ENCODE results near the gene IKBKE.

The IKBKE gene

GRCh38 chr1:206514813-206515387, 44.6 kb downstream of the IKBKE start:
- POLR2A ChIA-PET = no interaction called here
- H3K4me1 ChIP-seq (ENCODE audit: control insufficient read depth, insufficient read depth, low read length) = peaks cover 3% of the 10 kb centered on the region; the same call in 1 of the 2 replicates

GRCh38 chr1:206516728-206516990, 46.4 kb downstream of the IKBKE start:
- ChIA-PET POLR2A (no interaction called here), CTCF (interaction anchor here (1.6 kb wide), 1 partner anchor 11 kb away, joined by 3 read pairs; no protein-coding TSS in a partner anchor)
- TF ChIP-seq ZNF211 (tag by site-specific recombination; IDR thresholded peaks at IDR 0.05; ENCODE audit: low read depth) (no peak), ZIC2 (tag by site-specific recombination; IDR thresholded peaks at IDR 0.05) (no peak), MEIS1 (CRISPR knock-in tag; IDR thresholded peaks at IDR 0.05; ENCODE audit: borderline replicate concordance) (no peak), HOXA7 (CRISPR knock-in tag; IDR thresholded peaks at IDR 0.05; ENCODE audit: borderline replicate concordance) (no peak), ZNF473 (tag by site-specific recombination; IDR thresholded peaks at IDR 0.05) (no peak), FEZF1 (tag by site-specific recombination; IDR thresholded peaks at IDR 0.05) (no peak), ZNF76 (tag by site-specific recombination; IDR thresholded peaks at IDR 0.05; ENCODE audit: borderline replicate concordance, low read depth) (no peak), ZNF549 (tag by site-specific recombination; IDR thresholded peaks at IDR 0.05) (no peak), ZNF785 (tag by site-specific recombination; IDR thresholded peaks at IDR 0.05) (no peak), ZNF174 (tag by site-specific recombination; IDR thresholded peaks at IDR 0.05) (no peak), ZBTB44 (tag by site-specific recombination; IDR thresholded peaks at IDR 0.05) (no peak), OVOL3 (tag by site-specific recombination; IDR thresholded peaks at IDR 0.05) (no peak)

More at GRCh38 chr1:206514813-206515387, 44.6 kb downstream of the IKBKE start:
- Histone ChIP-seq H3K9me3 (ENCODE audit: control insufficient read depth, insufficient read depth, low read depth, low read length) (no peaks in the 10 kb centered on the region), H3K36me3 (ENCODE audit: control insufficient read depth in 2 of 2, insufficient read depth in 1 of 2, low read length in 2 of 2) (no peaks in the 10 kb centered on the region), H3K27ac (ENCODE audit: extremely low read depth, low read depth, low read length) (no peak overlapping the region), H3K4me3 (ENCODE audit: low read depth, low read length) (no peak overlapping the region)
- TF ChIP-seq ZNF274 (IDR thresholded peaks at IDR 0.05; ENCODE audit: low read length) (no peak), ZNF274 (tag by site-specific recombination; IDR thresholded peaks at IDR 0.05; ENCODE audit: borderline replicate concordance) (no peak), SCRT2 (tag by site-specific recombination; IDR thresholded peaks at IDR 0.05) (no peak), PRDM2 (tag by site-specific recombination; IDR thresholded peaks at IDR 0.05; ENCODE audit: borderline replicate concordance) (no peak)
- CTCF ChIA-PET = interaction anchor here (0.6 to 1.3 kb wide), 8 partner anchors 9 to 395 kb away, joined by 3 to 4 read pairs (median 4); no protein-coding TSS in a partner anchor

More at GRCh38 chr1:206516728-206516990, 46.4 kb downstream of the IKBKE start:
- H3K9me3 ChIP-seq (ENCODE audit: control insufficient read depth, insufficient read depth, low read depth, low read length) = no peaks in the 10 kb centered on the region
- no peak overlapping the region for H3K4me3 ChIP-seq (ENCODE audit: low read depth, low read length)
- H3K36me3 ChIP-seq (ENCODE audit: control insufficient read depth in 2 of 2, insufficient read depth in 1 of 2, low read length in 2 of 2) = no peaks in the 10 kb centered on the region
- H3K4me1 ChIP-seq (ENCODE audit: control insufficient read depth, insufficient read depth, low read length) = peaks cover 3% of the 10 kb centered on the region; the same call in 1 of the 2 replicates
- no peak overlapping the region for H3K27ac ChIP-seq (ENCODE audit: extremely low read depth, low read depth, low read length)
